MM.1S (cell line): ENCODE measurements around the gene LRRD1.
"Not testable (repeated sequence)": the region's sequence is repeated elsewhere in the genome, so short reads cannot be mapped to it uniquely, and the experiment has no call there.

ENCODE experiments used
- DNase-seq: peaks from one replicate; pipeline ENCODE4 v3.0.0-alpha.2; 2015
- H2AFZ ChIP-seq: fragments of 300-600 bp; sonication (generic); 2 replicates; pipeline ENCODE4 v1.6.0; 2016; ENCODE audit warnings: antibody characterized with exemption, low read length
- H3F3A ChIP-seq: fragments of 300-600 bp; sonication (generic); 2 replicates; pipeline ENCODE4 v1.6.1; 2016; ENCODE audit warnings: mild to moderate bottlenecking, antibody characterized with exemption, low read length, moderate library complexity, mixed read lengths; ENCODE audit not compliant: insufficient read depth
- H3K27ac ChIP-seq: fragments of 300-600 bp; sonication (generic); 2 replicates; pipeline ENCODE4 v1.5.1; 2016; ENCODE audit warnings: mild to moderate bottlenecking, low read length
- H3K27me3 ChIP-seq: fragments of 300-600 bp; sonication (generic); replicated peaks from 2 replicates; pipeline ENCODE4 v1.6.0; 2016; ENCODE audit warnings: low read length; ENCODE audit not compliant: insufficient read depth
- H3K36me3 ChIP-seq: fragments of 300-600 bp; sonication (generic); replicated peaks from 2 replicates; pipeline ENCODE4 v1.6.1; 2016; ENCODE audit warnings: mild to moderate bottlenecking, low read length, mixed read lengths; ENCODE audit not compliant: insufficient read depth
- H3K4me1 ChIP-seq: fragments of 300-600 bp; sonication (generic); 2 replicates; pipeline ENCODE4 v1.6.1; 2016; ENCODE audit warnings: low read length, mixed read lengths
- H3K4me2 ChIP-seq: fragments of 300-600 bp; sonication (generic); 2 replicates; pipeline ENCODE4 v1.6.0; 2016; ENCODE audit warnings: low read depth, low read length
- H3K4me3 ChIP-seq: fragments of 300-600 bp; sonication (generic); 2 replicates; pipeline ENCODE4 v1.5.1; 2016; ENCODE audit warnings: low read length, mixed read lengths
- H3K79me2 ChIP-seq: fragments of 300-600 bp; sonication (generic); 2 replicates; pipeline ENCODE4 v1.6.1; 2016; ENCODE audit warnings: mixed run types, low read length, mixed read lengths
- H3K9ac ChIP-seq: fragments of 300-600 bp; sonication (generic); 2 replicates; pipeline ENCODE4 v1.6.1; 2016; ENCODE audit warnings: low read length, mixed read lengths
- H3K9me2 ChIP-seq: fragments of 300-600 bp; sonication (generic); replicated peaks from 2 replicates; pipeline ENCODE4 v1.6.1; 2016; ENCODE audit warnings: mild to moderate bottlenecking, low read length, mixed read lengths; ENCODE audit not compliant: insufficient read depth
- H3K9me3 ChIP-seq: fragments of 300-600 bp; sonication (generic); replicated peaks from 2 replicates; pipeline ENCODE4 v1.6.1; 2016; ENCODE audit warnings: mild to moderate bottlenecking, low read length, mixed read lengths; ENCODE audit not compliant: insufficient read depth
- H4K20me1 ChIP-seq: fragments of 300-600 bp; sonication (generic); 2 replicates; pipeline ENCODE4 v1.6.1; 2016; ENCODE audit warnings: mild to moderate bottlenecking, low read length, moderate library complexity, mixed read lengths; ENCODE audit not compliant: insufficient read depth
- CTCF ChIP-seq: fragments of 300-600 bp; sonication (generic); IDR thresholded peaks from 2 replicates; pipeline ENCODE4 v1.5.1; 2016; ENCODE audit warnings: antibody characterized with exemption, low read length, mixed read lengths
- EZH2 ChIP-seq: fragments of 300-600 bp; sonication (generic); optimal IDR thresholded peaks from 2 replicates; pipeline ENCODE3; 2017; ENCODE audit warnings: low read depth, mild to moderate bottlenecking, antibody characterized with exemption, low read length, mixed read lengths
- EZH2phosphoT487 ChIP-seq: fragments of 300-600 bp; sonication (generic); IDR thresholded peaks from 2 replicates; pipeline ENCODE4 v1.6.1; 2018; ENCODE audit warnings: antibody characterized with exemption, low read length

The LRRD1 gene

GRCh38 chr7:92108821-92109220, 70.1 kb downstream of the LRRD1 start:
- H3K27ac ChIP-seq = no peak overlapping the region
- no peaks in the 10 kb centered on the region for H3F3A ChIP-seq
- DNase-seq = no peak
- no peaks in the 10 kb centered on the region; the same call in none of the 2 replicates for H3K36me3 ChIP-seq
- no peak overlapping the region for H2AFZ ChIP-seq
- H3K4me1 ChIP-seq = no peaks in the 10 kb centered on the region
- no peaks in the 10 kb centered on the region for H3K27me3 ChIP-seq
- no peaks in the 10 kb centered on the region for H3K9me2 ChIP-seq
- H3K4me3 ChIP-seq = no peak overlapping the region
- no peak overlapping the region for H3K4me2 ChIP-seq
- no peaks in the 10 kb centered on the region for H3K79me2 ChIP-seq
- no peaks in the 10 kb centered on the region for H3K9me3 ChIP-seq
- H4K20me1 ChIP-seq = no peaks in the 10 kb centered on the region
- H3K9ac ChIP-seq = no peak overlapping the region
- TF ChIP-seq EZH2phosphoT487 = no peak
- TF ChIP-seq CTCF = no peak

GRCh38 chr7:92102862-92103261, 76.1 kb downstream of the LRRD1 start:
- H3K36me3 ChIP-seq, H4K20me1 ChIP-seq, DNase-seq: not testable (repeated sequence)

GRCh38 chr7:92100534-92100933, 78.4 kb downstream of the LRRD1 start:
- H3K9me2 ChIP-seq = no peaks in the 10 kb centered on the region
- H2AFZ ChIP-seq = no peak overlapping the region
- H3F3A ChIP-seq = no peaks in the 10 kb centered on the region
- no peaks in the 10 kb centered on the region for H3K9me3 ChIP-seq
- H3K4me2 ChIP-seq = no peak overlapping the region
- no peaks in the 10 kb centered on the region for H3K79me2 ChIP-seq
- no peak overlapping the region for H3K4me3 ChIP-seq
- DNase-seq = no peak
- no peaks in the 10 kb centered on the region for H3K4me1 ChIP-seq
- H4K20me1 ChIP-seq = no peaks in the 10 kb centered on the region
- no peak overlapping the region for H3K27ac ChIP-seq
- TF ChIP-seq EZH2phosphoT487 = no peak
- no peak for TF ChIP-seq EZH2
- no peak for TF ChIP-seq CTCF
- no peak overlapping the region for H3K9ac ChIP-seq
- H3K36me3 ChIP-seq = peaks cover 3% of the 10 kb centered on the region; the same call in 1 of the 2 replicates
- H3K27me3 ChIP-seq = no peaks in the 10 kb centered on the region

More at GRCh38 chr7:92102862-92103261, 76.1 kb downstream of the LRRD1 start:
- not testable (repeated sequence) for H3K79me2 ChIP-seq, H3K27me3 ChIP-seq, H3K9me2 ChIP-seq, H2AFZ ChIP-seq, H3K9me3 ChIP-seq, H3K4me3 ChIP-seq, H3K4me2 ChIP-seq, H3K4me1 ChIP-seq, H3F3A ChIP-seq, H3K27ac ChIP-seq, H3K9ac ChIP-seq

GRCh38 chr7:92095380-92095779, 83.6 kb downstream of the LRRD1 start:
- Histone ChIP-seq H3K27me3 (no peaks in the 10 kb centered on the region), H3K9me3 (no peaks in the 10 kb centered on the region), H3F3A (no peaks in the 10 kb centered on the region), H3K79me2 (no peaks in the 10 kb centered on the region), H3K4me3 (no peak overlapping the region), H3K9me2 (no peaks in the 10 kb centered on the region), H3K27ac (no peak overlapping the region), H2AFZ (no peak overlapping the region), H3K4me1 (no peaks in the 10 kb centered on the region), H3K36me3 (peaks cover 3% of the 10 kb centered on the region; the same call in 1 of the 2 replicates), H3K4me2 (no peak overlapping the region), H3K9ac (no peak overlapping the region), H4K20me1 (no peaks in the 10 kb centered on the region)
- DNase-seq = no peak
- TF ChIP-seq EZH2phosphoT487 (no peak), CTCF (no peak), EZH2 (no peak)
